ENCODE measurements around the gene SLC43A2. TPM values are rescaled to one million over a fixed set of nuclear protein-coding genes. Genes with fewer than 3 reads are reported as not detected.

Gene SLC43A2
- total and polyA plus RNA-seq, 2 of the 13 experiments (the other 11 are each of a cell fraction or from before 2014, with no cell fraction given), result 7.3 to 20.0 TPM

DNA sequence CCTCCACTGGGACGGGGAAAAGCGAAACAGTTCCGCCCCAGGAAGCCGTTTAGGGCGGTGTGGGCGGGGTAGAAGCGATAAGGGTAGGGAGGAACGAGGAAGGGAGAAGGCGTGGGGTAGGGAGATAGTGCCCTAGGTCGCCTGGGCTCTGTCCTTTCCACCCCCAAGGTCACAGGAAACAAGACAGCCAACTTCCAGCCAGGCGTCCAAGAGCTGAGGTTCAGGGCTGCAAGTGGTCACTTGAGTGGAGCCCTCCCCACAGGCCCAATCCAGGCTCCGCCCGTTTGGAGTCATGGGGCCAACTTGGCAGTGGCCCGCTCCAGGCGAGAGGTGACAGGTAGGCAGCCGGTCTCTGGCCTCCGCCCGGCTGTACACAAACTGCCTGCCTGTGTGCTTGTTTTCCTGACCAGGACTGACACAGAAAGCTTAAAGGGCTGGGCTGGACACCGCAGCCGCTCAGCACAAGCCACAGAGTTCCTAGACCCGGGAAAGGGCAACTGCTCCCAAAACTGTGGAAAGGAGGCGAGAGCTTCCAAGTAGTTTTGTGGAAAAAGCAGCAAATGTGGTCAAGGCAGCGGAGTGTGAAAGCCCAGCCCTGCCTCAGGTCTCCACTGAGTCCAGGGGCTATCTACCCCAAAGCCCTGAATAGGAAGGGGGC, 21.3 kb upstream of the SLC43A2 start, which contains the start of gene RILP (continued):
- TF ChIP-seq, protein P1, sequence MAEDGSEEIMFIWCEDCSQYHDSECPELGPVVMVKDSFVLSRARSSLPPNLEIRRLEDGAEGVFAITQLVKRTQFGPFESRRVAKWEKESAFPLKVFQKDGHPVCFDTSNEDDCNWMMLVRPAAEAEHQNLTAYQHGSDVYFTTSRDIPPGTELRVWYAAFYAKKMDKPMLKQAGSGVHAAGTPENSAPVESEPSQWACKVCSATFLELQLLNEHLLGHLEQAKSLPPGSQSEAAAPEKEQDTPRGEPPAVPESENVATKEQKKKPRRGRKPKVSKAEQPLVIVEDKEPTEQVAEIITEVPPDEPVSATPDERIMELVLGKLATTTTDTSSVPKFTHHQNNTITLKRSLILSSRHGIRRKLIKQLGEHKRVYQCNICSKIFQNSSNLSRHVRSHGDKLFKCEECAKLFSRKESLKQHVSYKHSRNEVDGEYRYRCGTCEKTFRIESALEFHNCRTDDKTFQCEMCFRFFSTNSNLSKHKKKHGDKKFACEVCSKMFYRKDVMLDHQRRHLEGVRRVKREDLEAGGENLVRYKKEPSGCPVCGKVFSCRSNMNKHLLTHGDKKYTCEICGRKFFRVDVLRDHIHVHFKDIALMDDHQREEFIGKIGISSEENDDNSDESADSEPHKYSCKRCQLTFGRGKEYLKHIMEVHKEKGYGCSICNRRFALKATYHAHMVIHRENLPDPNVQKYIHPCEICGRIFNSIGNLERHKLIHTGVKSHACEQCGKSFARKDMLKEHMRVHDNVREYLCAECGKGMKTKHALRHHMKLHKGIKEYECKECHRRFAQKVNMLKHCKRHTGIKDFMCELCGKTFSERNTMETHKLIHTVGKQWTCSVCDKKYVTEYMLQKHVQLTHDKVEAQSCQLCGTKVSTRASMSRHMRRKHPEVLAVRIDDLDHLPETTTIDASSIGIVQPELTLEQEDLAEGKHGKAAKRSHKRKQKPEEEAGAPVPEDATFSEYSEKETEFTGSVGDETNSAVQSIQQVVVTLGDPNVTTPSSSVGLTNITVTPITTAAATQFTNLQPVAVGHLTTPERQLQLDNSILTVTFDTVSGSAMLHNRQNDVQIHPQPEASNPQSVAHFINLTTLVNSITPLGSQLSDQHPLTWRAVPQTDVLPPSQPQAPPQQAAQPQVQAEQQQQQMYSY (CRISPR knock-in tag; IDR thresholded peaks at IDR 0.05), result peak; percentile 29; the same call in 1 of the 2 replicates
- TF ChIP-seq, protein P2, sequence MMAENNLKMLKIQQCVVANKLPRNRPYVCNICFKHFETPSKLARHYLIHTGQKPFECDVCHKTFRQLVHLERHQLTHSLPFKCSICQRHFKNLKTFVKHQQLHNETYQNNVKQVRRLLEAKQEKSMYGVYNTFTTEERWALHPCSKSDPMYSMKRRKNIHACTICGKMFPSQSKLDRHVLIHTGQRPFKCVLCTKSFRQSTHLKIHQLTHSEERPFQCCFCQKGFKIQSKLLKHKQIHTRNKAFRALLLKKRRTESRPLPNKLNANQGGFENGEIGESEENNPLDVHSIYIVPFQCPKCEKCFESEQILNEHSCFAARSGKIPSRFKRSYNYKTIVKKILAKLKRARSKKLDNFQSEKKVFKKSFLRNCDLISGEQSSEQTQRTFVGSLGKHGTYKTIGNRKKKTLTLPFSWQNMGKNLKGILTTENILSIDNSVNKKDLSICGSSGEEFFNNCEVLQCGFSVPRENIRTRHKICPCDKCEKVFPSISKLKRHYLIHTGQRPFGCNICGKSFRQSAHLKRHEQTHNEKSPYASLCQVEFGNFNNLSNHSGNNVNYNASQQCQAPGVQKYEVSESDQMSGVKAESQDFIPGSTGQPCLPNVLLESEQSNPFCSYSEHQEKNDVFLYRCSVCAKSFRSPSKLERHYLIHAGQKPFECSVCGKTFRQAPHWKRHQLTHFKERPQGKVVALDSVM (CRISPR knock-in tag; IDR thresholded peaks at IDR 0.05), result no peak
- TF ChIP-seq, protein P3, sequence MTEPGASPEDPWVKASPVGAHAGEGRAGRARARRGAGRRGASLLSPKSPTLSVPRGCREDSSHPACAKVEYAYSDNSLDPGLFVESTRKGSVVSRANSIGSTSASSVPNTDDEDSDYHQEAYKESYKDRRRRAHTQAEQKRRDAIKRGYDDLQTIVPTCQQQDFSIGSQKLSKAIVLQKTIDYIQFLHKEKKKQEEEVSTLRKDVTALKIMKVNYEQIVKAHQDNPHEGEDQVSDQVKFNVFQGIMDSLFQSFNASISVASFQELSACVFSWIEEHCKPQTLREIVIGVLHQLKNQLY (CRISPR knock-in tag; IDR thresholded peaks at IDR 0.05), result no peak
- TF ChIP-seq RAD21 (CRISPR knock-in tag; IDR thresholded peaks at IDR 0.05) (no peak; the same call in 1 of the 2 replicates), ATF1 (CRISPR knock-in tag; IDR thresholded peaks at IDR 0.05) (no peak), KDM1A (CRISPR knock-in tag; IDR thresholded peaks at IDR 0.05) (peak; percentile 21; the same call in 1 of the 2 replicates), SALL2 (CRISPR knock-in tag; IDR thresholded peaks at IDR 0.05) (no peak), HOXA9 (CRISPR knock-in tag; IDR thresholded peaks at IDR 0.05; ENCODE audit: borderline replicate concordance) (no peak), RFXAP (CRISPR knock-in tag; IDR thresholded peaks at IDR 0.05; ENCODE audit: borderline replicate concordance) (no peak), ZSCAN21 (CRISPR knock-in tag; IDR thresholded peaks at IDR 0.05; ENCODE audit: borderline replicate concordance) (peak; percentile 74), ZNF383 (CRISPR knock-in tag; IDR thresholded peaks at IDR 0.05; ENCODE audit: borderline replicate concordance) (no peak), RFXANK (CRISPR knock-in tag; IDR thresholded peaks at IDR 0.05) (no peak), PHF21A (CRISPR knock-in tag; IDR thresholded peaks at IDR 0.05) (peak; percentile 43; the same call in 1 of the 2 replicates), JARID2 (CRISPR knock-in tag; IDR thresholded peaks at IDR 0.05; ENCODE audit: insufficient replicate concordance) (no peak)
- TF ChIP-seq, protein P4, sequence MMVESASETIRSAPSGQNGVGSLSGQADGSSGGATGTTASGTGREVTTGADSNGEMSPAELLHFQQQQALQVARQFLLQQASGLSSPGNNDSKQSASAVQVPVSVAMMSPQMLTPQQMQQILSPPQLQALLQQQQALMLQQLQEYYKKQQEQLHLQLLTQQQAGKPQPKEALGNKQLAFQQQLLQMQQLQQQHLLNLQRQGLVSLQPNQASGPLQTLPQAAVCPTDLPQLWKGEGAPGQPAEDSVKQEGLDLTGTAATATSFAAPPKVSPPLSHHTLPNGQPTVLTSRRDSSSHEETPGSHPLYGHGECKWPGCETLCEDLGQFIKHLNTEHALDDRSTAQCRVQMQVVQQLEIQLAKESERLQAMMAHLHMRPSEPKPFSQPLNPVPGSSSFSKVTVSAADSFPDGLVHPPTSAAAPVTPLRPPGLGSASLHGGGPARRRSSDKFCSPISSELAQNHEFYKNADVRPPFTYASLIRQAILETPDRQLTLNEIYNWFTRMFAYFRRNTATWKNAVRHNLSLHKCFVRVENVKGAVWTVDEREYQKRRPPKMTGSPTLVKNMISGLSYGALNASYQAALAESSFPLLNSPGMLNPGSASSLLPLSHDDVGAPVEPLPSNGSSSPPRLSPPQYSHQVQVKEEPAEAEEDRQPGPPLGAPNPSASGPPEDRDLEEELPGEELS (CRISPR knock-in tag; IDR thresholded peaks at IDR 0.05), result peak; percentile 41; the same call in 1 of the 2 replicates
- TF ChIP-seq, protein P5, sequence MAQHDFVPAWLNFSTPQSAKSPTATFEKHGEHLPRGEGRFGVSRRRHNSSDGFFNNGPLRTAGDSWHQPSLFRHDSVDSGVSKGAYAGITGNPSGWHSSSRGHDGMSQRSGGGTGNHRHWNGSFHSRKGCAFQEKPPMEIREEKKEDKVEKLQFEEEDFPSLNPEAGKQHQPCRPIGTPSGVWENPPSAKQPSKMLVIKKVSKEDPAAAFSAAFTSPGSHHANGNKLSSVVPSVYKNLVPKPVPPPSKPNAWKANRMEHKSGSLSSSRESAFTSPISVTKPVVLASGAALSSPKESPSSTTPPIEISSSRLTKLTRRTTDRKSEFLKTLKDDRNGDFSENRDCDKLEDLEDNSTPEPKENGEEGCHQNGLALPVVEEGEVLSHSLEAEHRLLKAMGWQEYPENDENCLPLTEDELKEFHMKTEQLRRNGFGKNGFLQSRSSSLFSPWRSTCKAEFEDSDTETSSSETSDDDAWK (CRISPR knock-in tag; IDR thresholded peaks at IDR 0.05), result no peak

All from HepG2 (cell line).